Measurements from ENCODE around the gene VTA1. TPM values are rescaled to one million over a fixed set of nuclear protein-coding genes. Genes with fewer than 3 reads are reported as not detected.
"Not testable (repeated sequence)": the region's sequence is repeated elsewhere in the genome, so short reads cannot be mapped to it uniquely, and the experiment has no call there.

Gene VTA1
- total and polyA plus RNA-seq, 11 donors, result 14.3 to 56.6 (median 41.0) TPM

GRCh38 chr6:142130814-142131213, 16.2 kb upstream of the VTA1 start:
- WGBS, 4 donors, result 82 to 100% (median 89%) methylated on average over 1 of the region's 1 CpG

DNA sequence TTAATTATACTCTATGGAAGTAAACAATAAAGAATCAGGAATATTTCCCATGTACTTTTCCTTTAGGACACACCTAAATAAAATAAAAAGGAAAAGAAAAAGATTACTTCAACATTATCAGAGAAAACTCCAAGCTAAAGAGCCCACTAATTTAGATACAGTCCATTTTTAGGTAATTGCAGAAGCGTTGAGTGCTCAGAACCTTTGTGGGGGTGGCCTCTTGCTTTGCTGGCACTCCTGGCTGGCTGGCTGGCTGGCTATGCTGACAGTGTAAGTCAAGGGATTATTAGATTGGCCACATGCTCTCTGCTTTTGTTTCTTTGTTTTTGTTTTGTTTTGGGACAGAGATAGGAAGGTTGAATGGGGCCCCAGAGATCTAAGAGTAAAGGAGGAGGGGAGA, 14.4 kb upstream of the VTA1 start, which contains the start of gene GJE1:
TSS of gene GJE1 (plus strand) at position 301 of the 400 bp plus-strand sequence. CDS start 234 bp downstream, outside the sequence.
- no peaks in the 10 kb centered on the region for H3K4me1 ChIP-seq
- DNase-seq, result no peak
- TF ChIP-seq POLR2A (IDR thresholded peaks at IDR 0.05) (no peak), CTCF (IDR thresholded peaks at IDR 0.05) (no peak)
- no peak for ATAC-seq
- intact Hi-C loops (cut with DNase I), result no loop called here
- H3K36me3 ChIP-seq, result no peaks in the 10 kb centered on the region
- WGBS, 4 donors, result 51 to 65% (median 61%) methylated on average over 1 of the region's 1 CpG
- no peak within 1 kb of the TSS for H3K27ac ChIP-seq
- H3K4me3 ChIP-seq, result no peak within 1 kb of the TSS
- H3K27me3 ChIP-seq, result no peaks in the 10 kb centered on the region
- H3K9me3 ChIP-seq, result peaks cover 0 to 10% (median 3%) of the 10 kb centered on the region in 12 donors

More at GRCh38 chr6:142130814-142131213, 16.2 kb upstream of the VTA1 start:
- Histone ChIP-seq H3K4me1 (no peaks in the 10 kb centered on the region), H3K4me3 (no peak overlapping the region), H3K36me3 (no peaks in the 10 kb centered on the region), H3K9me3 (peaks cover 0 to 10% (median 3%) of the 10 kb centered on the region in 12 donors), H3K27ac (no peak overlapping the region), H3K27me3 (no peaks in the 10 kb centered on the region)
- intact Hi-C loops (cut with DNase I), result no loop called here
- DNase-seq, result no peak
- no peak for ATAC-seq
- TF ChIP-seq POLR2A (IDR thresholded peaks at IDR 0.05) (no peak), CTCF (IDR thresholded peaks at IDR 0.05) (no peak)

DNA sequence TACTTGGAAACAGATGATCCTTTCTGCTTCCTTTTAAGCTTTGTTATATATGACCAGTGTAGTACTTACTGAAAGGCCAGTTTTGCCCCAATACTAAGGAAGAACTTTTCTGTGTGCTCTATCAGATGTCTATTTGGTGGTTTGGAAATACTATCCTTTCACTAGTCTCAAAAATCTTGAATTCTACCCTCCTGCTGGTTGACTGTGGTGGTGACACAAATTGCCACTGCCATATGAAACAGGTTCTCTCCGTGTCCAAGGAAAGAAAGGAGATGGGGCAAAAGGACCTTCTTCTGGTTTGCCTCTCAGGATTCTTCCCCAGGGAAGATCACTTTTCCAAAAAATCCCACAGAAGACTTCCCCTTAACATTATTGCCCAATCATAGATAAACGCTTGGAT, 8.2 kb upstream of the VTA1 start:
- 46 to 48% (median 48%) methylated on average over 2 of the region's 2 CpGs for WGBS, 4 donors
- H3K4me3 ChIP-seq, result no peak overlapping the region
- H3K4me1 ChIP-seq, result no peaks in the 10 kb centered on the region
- H3K27ac ChIP-seq, result no peak overlapping the region
- TF ChIP-seq CTCF (IDR thresholded peaks at IDR 0.05) (no peak), POLR2A (IDR thresholded peaks at IDR 0.05) (no peak)
- no peaks in the 10 kb centered on the region for H3K36me3 ChIP-seq
- H3K27me3 ChIP-seq, result no peaks in the 10 kb centered on the region
- no peaks in the 10 kb centered on the region for H3K9me3 ChIP-seq
- ATAC-seq (no peak), DNase-seq (no peak)
- intact Hi-C loops (cut with DNase I), result no loop called here

- not testable (repeated sequence) for DNase-seq, H3K4me3 ChIP-seq, H3K4me1 ChIP-seq, H3K36me3 ChIP-seq, H3K27me3 ChIP-seq, ATAC-seq, H3K27ac ChIP-seq, H3K9me3 ChIP-seq
- intact Hi-C loops (cut with DNase I), result loop anchor here in 1 of 10 donors (10.0 kb wide), 1 partner anchor 243 kb away; no protein-coding TSS in a partner anchor
- 91 to 93% (median 92%) methylated on average over 13 of the region's 13 CpGs for WGBS, 4 donors
Observed at GRCh38 chr6:142141531-142141930, 5.5 kb upstream of the VTA1 start.

GRCh38 chr6:142152746-142153145, 5.7 kb downstream of the VTA1 start:
- ATAC-seq, result no peak
- intact Hi-C loops (cut with DNase I), result loop anchor here in 1 of 10 donors (5.0 kb wide), 1 partner anchor 35 kb away; no protein-coding TSS in a partner anchor

More at GRCh38 chr6:142152746-142153145, 5.7 kb downstream of the VTA1 start:
- no peaks in the 10 kb centered on the region for H3K27me3 ChIP-seq
- peaks cover 0 to 39% (median 17%) of the 10 kb centered on the region in 12 donors for H3K4me1 ChIP-seq
- no peaks in the 10 kb centered on the region for H3K9me3 ChIP-seq
- no peak overlapping the region for H3K27ac ChIP-seq
- no peak for DNase-seq
- H3K36me3 ChIP-seq, result no peaks in the 10 kb centered on the region
- H3K4me3 ChIP-seq, result no peak overlapping the region
- no peak for TF ChIP-seq CTCF (IDR thresholded peaks at IDR 0.05)
